Measurements from ENCODE around the gene SARDH.

- TF ChIP-seq POLR2A (IDR thresholded peaks at IDR 0.05) (no peak), CTCF (IDR thresholded peaks at IDR 0.05) (no peak)
These were observed 119.4 kb downstream of the SARDH start for GRCh38 chr9:133618726-133619125.

Data from right lobe of liver (tissue), 4 donors.